ENCODE results near the gene TRIOBP.
A peak's percentile ranks its signal among the peaks of the same experiment; 100 is the strongest.
"Not testable (repeated sequence)": the region's sequence is repeated elsewhere in the genome, so short reads cannot be mapped to it uniquely, and the experiment has no call there.

Gene TRIOBP

GRCh38 chr22:37696657-37697537 is at the start of gene TRIOBP:
Gene TRIOBP, plus strand, starts transcription at chr22:37697048. Its CDS starts 4,318 bp downstream, at chr22:37701366.
- DNase-seq, result peak; percentile 40 to 57 (median 43)

DNA sequence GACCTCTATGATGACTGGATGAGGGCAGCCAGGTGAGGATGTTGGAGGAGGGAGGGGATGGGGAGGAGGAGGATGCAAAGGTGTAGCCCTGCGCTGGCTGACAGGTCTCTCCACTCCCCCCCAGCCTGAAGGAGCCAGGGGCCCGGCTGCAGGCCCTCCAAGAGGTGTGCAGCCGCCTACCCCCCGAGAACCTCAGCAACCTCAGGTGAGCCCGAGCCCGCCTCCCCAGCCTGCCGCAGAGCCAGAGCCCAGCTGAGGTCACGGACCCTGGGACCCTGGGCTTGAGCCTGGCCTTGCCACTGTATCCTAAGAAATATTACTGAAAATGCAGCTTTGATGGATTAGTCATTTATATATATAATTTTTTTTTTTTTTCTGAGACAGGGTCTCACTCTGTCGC is 49.5 kb upstream of the TRIOBP start:
- no peak for DNase-seq

- DNase-seq, result no peak
These were observed 48.9 kb upstream of the TRIOBP start for GRCh38 chr22:37647928-37648327.

DNA sequence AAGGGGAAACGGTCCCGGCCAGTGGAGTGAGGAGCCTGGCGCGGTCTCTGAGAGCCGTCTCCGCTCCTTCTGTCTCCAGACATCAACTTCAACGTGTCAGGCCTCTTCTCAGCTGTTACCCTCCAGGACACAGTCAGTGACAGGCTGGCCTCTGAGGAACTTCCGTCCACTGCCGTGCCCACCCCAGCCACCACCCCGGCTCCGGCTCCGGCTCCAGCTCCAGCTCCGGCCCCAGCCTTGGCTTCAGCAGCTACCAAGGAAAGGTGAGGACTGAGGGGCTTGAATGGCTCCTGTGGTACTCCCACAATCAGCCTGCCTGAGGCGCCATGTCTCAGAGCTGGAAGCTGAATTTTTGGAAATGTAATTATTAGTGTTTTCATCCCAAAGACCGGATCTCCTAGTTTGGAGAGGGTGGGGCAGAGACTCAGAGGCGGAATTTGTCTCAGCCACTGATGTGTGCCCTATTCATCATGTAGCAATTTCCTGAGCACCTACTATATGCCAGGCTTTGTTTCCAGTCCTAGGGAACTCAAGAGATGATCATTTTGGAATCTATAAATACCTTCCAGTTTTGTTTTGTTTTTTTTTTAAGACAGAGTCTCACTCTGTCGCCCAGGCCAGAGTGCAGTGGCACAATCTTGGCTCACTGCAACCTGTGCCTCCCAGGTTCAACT is 46.2 kb upstream of the TRIOBP start:
- DNase-seq, result no peak

DNA sequence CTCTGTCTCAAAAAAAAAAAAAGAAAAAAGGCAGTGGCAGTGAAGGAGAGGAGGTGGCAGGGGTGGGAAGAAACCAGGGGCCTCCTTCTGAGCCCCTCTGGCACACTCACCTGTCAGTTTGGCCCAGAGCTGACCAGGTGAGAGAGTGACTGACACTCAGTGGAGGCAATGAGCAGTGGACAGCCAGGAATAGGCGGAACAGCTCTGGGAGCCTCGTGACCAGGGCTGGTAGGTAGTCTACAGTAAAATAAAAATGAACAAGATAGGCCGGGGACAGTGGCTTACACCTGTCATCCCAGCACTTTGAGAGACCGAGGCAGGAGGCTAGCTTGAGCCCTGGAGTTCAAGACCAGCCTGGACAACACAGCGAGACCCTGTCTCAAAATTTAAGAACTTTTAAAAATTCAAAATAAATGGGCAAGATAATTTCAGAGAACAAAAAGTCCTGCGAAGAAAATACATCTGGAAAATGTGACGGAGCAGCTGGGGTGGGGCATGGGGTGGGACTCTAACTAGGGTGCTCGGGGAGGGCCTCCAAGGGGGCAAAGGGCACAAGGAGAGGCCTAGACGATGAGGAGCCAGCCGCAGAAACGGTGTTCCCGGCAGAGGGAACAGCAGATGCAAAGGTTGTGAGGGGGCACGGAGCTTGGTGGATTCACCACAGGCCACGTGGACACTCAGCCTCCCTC is 42.1 kb upstream of the TRIOBP start:
- DNase-seq, result no peak

DNA sequence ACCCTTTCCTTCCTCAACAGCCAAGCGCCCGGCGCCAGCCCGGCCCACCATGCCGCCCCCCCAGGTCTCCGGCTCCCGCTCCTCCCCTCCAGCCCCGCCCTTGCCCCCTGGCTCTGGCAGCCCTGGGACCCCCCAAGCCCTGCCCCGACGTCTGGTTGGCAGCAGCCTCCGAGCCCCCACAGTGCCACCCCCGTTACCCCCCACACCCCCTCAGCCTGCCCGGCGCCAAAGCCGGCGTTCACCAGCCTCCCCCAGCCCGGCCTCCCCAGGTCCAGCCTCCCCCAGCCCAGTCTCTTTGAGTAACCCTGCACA is 41.6 kb upstream of the TRIOBP start:
- DNase-seq, result no peak

- not testable (repeated sequence) for DNase-seq
These were observed 40.3 kb upstream of the TRIOBP start for GRCh38 chr22:37656583-37656982.

DNA sequence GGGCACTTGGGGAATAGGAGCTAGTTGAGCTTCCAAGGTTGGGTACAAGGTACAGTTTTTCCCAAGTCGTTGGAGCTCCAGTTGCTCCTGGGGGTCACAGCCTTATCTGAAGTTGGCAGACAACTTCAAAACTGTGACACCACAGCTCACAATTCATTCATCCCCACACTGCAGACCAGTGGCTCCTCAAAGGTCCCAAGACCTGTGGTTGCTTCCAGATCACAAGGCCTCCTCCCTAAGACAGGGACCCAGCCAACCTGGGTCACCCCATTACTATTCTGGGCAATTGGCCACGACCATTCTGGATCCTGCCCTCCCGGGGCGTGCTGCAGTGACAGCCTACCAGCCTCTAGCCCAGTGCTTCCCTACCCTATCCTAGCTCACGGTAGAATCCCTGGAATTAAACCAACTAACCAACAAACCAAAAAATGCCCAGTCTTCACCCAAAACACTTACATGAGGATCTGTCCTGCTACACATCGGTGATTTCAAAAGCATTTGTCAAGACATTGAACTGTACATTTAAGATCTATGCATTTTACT is 39.2 kb upstream of the TRIOBP start:
- no peak for DNase-seq

GRCh38 chr22:37658133-37659065 is 38.4 kb upstream of the TRIOBP start, which contains the start of gene PDXP:
Gene PDXP, plus strand, starts transcription at chr22:37658723. Its CDS starts 60 bp downstream, at chr22:37658783.
- DNase-seq, result peak; percentile 91 to 96 (median 96)

DNA sequence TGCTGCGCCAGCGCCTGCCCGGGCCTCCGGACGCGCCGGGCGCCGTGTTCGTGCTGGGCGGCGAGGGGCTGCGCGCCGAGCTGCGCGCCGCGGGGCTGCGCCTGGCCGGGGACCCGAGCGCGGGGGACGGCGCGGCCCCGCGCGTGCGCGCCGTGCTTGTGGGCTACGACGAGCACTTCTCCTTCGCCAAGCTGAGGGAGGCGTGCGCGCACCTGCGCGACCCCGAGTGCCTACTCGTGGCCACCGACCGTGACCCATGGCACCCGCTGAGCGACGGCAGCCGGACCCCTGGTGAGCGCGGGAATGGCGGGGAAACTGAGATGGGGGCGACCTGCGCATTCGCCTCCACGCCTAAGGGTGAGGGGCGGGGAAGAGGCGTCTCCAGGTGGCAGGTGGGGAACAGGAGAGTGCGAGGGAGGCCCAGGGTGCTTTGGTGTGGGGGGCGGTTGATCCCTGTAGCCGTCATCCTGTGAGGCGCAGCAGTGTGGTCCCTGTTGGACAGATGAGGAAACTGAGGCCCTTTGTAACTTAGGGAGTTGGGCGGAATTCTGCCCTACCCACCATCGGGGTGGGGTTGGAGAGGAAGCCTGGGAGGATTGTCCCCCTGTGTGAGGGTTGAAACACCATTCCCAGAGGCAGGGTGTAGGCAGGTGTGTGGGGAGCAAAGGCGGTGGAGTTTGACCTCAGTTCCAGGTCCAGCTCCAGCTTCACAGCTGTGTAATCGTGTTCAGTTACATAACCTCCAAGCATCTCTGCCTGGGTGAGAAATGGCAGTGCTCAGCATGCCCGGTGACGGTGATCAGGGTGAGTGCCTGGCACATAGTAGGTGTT is 37.6 kb upstream of the TRIOBP start:
- no peak for DNase-seq

DNA sequence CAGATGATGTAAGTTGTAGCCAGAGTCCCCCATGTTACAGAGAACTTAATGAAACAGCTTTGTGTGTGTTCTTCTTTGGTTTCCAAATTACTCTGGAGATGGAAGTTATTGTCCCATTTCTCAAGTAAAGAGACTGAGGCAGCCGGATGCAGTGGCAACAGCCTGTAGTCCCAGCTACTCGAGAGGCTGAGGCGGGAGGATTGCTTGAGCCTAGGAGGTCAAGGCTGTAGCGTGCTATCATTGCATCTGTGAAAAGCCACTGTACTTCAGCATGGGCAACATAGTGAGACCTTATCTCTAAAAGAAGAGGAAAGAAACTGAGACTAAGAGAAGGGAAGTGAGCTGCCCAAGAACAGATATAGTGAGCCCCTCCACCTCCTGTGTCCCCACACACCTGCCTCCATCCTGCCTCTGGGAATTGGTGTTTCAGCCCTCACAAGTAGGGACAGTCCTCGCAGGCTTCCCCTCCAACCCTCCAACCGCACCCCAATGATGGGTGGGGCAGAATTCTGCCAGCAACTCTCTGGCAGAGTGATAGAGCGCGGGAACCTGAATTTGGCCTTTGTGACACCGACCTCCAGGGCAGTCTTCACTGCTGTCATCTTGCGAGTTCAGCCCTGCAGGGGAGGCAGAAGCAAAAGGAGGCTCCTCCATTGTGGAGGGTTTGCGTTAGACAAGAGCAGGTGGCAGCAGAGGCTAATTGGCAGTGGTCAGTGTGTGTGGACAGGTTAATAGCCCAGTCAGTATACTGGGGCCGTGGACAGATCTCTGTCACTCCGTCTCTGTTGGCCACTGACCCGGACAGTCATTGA is 36.7 kb upstream of the TRIOBP start:
- no peak for DNase-seq

- DNase-seq, result no peak
These were observed 36.2 kb upstream of the TRIOBP start for GRCh38 chr22:37660709-37661045.

- DNase-seq, result no peak
These were observed 35.5 kb upstream of the TRIOBP start for GRCh38 chr22:37661160-37661924.

GRCh38 chr22:37662039-37662438 is 34.8 kb upstream of the TRIOBP start:
- DNase-seq, result no peak

DNA sequence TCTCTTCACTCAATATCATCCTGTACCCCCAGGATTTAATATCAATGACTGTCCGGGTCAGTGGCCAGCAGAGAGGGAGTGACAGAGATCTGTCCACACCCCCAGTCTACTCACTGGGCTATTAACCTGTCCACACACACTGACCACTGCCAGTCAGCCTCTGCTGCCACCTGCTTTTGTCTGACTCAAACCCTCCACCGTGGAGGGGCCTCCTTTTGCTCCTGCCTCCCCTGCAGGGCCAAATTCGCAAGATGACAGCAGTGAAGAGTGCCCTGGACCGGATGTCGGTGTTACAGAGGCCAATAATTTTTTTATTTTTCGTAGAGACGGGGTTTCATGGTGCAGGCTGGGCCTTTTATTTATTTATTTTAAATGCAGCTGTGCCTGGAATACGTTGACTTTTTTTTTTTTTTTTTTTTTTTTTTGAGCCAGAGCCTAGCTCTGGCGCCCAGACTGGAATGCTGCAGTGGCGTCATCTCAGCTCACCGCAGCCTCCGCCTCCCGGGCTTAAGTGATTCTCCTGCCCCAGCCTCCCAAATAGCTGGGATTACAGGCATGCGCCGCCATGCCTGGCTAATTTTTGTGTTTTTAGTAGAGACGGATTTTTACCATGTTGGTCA is 33.2 kb upstream of the TRIOBP start:
- no peak for DNase-seq

GRCh38 chr22:37664249-37665101 is 32.4 kb upstream of the TRIOBP start:
- DNase-seq, result no peak

- no peak for DNase-seq
These were observed 31.4 kb upstream of the TRIOBP start for GRCh38 chr22:37665487-37665886.

DNA sequence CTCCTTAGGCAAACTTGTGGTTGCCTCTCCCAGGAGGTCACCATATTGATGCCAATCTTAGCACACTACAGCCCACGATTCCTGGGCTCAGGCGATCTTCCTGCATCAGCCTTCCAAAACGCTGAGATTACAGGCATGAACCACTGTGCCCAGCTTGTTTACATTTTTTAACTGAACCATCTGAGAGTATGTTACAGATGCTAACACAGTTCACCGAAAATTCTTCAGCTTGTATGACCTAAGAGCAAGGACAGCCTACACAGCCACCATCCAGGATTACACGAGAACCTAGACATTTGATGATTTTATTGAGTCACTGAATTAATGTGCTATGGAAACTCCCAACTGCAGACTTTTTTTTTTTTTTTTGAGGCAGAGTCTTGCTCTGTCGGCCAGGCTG is 27.3 kb upstream of the TRIOBP start:
- DNase-seq, result no peak
